HepG2 (cell line): ENCODE measurements around the gene NCBP2L.

Source experiments
- EP300 ChIP-seq, 3 experiments: sonication (generic) in 1 of 3; formaldehyde crosslinking in 1 of 3; IDR thresholded peaks; 2 replicates each; pipeline versions ENCODE4 v1.5.1 to v1.6.1; 2011 to 2020; ENCODE audit warnings: low read depth in 2 of 3, low read length in 2 of 3, borderline replicate concordance in 1 of 3, improper control_type of control experiment in 1 of 3, mild to moderate bottlenecking in 1 of 3, missing genetic modification reagents in 1 of 3, moderate library complexity in 1 of 3
- MAF1 ChIP-seq: sonication (generic); formaldehyde crosslinking; IDR thresholded peaks from 2 replicates; pipeline ENCODE4 v1.5.0; 2020; ENCODE audit warnings: missing genetic modification reagents, borderline replicate concordance
- ZBTB7A ChIP-seq: sonication (generic); formaldehyde crosslinking; IDR thresholded peaks from 2 replicates; pipeline ENCODE4 v1.8.0; 2022; ENCODE audit warnings: mild to moderate bottlenecking, missing genetic modification reagents
- ZNF207 ChIP-seq: fragments of 450-650 bp; IDR thresholded peaks from 2 replicates; pipeline ENCODE4 v1.6.1; 2016; ENCODE audit warnings: antibody characterized with exemption, borderline replicate concordance
- ZNF766 ChIP-seq: sonication (generic); formaldehyde crosslinking; IDR thresholded peaks from 2 replicates; pipeline ENCODE4 v1.5.0; 2020; ENCODE audit warnings: missing genetic modification reagents, borderline replicate concordance
- TF ChIP-seq, protein P1 (sequence below): sonication (generic); formaldehyde crosslinking; IDR thresholded peaks from 2 replicates; pipeline ENCODE4 v1.5.0; 2020; ENCODE audit warnings: mild to moderate bottlenecking, missing genetic modification reagents, moderate library complexity
- TF ChIP-seq, protein P2 (sequence below): sonication (generic); formaldehyde crosslinking; IDR thresholded peaks from 2 replicates; pipeline ENCODE4 v1.4.0; 2020; ENCODE audit warnings: missing genetic modification reagents, low read depth, mild to moderate bottlenecking, borderline replicate concordance

- TF ChIP-seq, protein P1, sequence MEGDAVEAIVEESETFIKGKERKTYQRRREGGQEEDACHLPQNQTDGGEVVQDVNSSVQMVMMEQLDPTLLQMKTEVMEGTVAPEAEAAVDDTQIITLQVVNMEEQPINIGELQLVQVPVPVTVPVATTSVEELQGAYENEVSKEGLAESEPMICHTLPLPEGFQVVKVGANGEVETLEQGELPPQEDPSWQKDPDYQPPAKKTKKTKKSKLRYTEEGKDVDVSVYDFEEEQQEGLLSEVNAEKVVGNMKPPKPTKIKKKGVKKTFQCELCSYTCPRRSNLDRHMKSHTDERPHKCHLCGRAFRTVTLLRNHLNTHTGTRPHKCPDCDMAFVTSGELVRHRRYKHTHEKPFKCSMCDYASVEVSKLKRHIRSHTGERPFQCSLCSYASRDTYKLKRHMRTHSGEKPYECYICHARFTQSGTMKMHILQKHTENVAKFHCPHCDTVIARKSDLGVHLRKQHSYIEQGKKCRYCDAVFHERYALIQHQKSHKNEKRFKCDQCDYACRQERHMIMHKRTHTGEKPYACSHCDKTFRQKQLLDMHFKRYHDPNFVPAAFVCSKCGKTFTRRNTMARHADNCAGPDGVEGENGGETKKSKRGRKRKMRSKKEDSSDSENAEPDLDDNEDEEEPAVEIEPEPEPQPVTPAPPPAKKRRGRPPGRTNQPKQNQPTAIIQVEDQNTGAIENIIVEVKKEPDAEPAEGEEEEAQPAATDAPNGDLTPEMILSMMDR (CRISPR knock-in tag), result no peak
- TF ChIP-seq EP300 (IDR thresholded peaks at IDR 0.05; ENCODE audit: low read depth in 2 of 2, low read length in 2 of 2), result no peak
- no peak for TF ChIP-seq EP300 (CRISPR knock-in tag; IDR thresholded peaks at IDR 0.05; ENCODE audit: borderline replicate concordance)
- TF ChIP-seq ZNF207, result no peak
- TF ChIP-seq MAF1 (CRISPR knock-in tag), result no peak
- TF ChIP-seq, protein P2, sequence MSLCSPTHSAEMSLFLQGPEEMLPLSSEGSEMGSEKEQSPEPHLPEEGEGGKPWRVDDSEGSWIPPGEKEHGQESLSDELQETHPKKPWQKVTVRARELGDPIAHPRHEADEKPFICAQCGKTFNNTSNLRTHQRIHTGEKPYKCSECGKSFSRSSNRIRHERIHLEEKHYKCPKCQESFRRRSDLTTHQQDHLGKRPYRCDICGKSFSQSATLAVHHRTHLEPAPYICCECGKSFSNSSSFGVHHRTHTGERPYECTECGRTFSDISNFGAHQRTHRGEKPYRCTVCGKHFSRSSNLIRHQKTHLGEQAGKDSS (CRISPR knock-in tag), result no peak
- no peak for TF ChIP-seq ZBTB7A (CRISPR knock-in tag)
- TF ChIP-seq ZNF766 (CRISPR knock-in tag), result no peak
Observed at GRCh38 chrX:107736781-107737531, 40.6 kb upstream of the NCBP2L start.
